Activated B cell treated with CpG ODN at 0.5 μM for 24 hours (primary cell): ENCODE data around the gene VOPP1. TPM values are rescaled to one million over a fixed set of nuclear protein-coding genes. Genes with fewer than 3 reads are reported as not detected.

Experiments
- ATAC-seq: fragments of 200-7000 bp; cut with Tn5 transposase; one replicate; pipeline ENCODE4 v1.10.0; 2021; ENCODE audit warnings: low read depth, mild to moderate bottlenecking, moderate library complexity
- CTCF ChIA-PET: fragments of 350-600 bp; sonication (Branson Sonifier 250); formaldehyde crosslinking; loops from one replicate; lab custom pipeline; 2021; ENCODE audit warnings: antibody characterized with exemption; lab: Charles Lee
- POLR2A ChIA-PET: fragments of 350-600 bp; sonication (Branson Sonifier 250); formaldehyde crosslinking; loops from one replicate; lab custom pipeline; 2021; ENCODE audit warnings: antibody characterized with exemption; lab: Charles Lee
- DNase-seq: peaks from one replicate; pipeline ENCODE4 v3.0.0; 2022
- H3K27ac Mint-ChIP-seq: one replicate; pipeline ENCODE4 v1.8.0; 2020; ENCODE audit warnings: mixed read lengths
- H3K27me3 Mint-ChIP-seq: one replicate; pipeline ENCODE4 v1.8.0; 2021; ENCODE audit warnings: mixed read lengths
- H3K36me3 Mint-ChIP-seq: one replicate; pipeline ENCODE4 v1.8.0; 2021; ENCODE audit warnings: low read depth, mixed read lengths
- H3K4me1 Mint-ChIP-seq: one replicate; pipeline ENCODE4 v1.8.0; 2021; ENCODE audit warnings: mixed read lengths
- H3K4me3 Mint-ChIP-seq: one replicate; pipeline ENCODE4 v1.8.0; 2020; ENCODE audit warnings: mild to moderate bottlenecking, mixed read lengths
- H3K9me3 Mint-ChIP-seq: one replicate; pipeline ENCODE4 v1.8.0; 2020; ENCODE audit warnings: mixed read lengths
- CTCF ChIP-seq: fragments of 200-600 bp; IDR thresholded peaks from one replicate; pipeline ENCODE4 v1.8.0; 2022; ENCODE audit warnings: antibody characterized with exemption, mild to moderate bottlenecking
- intact Hi-C: fragments of 100-400 bp; cut with micrococcal nuclease; formaldehyde crosslinking; loops from one replicate; pipeline ENCODE4 v1.15.1; 2024
- total RNA-seq: library from RNA; stranded (reverse); gene quantifications from 2 replicates; pipeline ENCODE4 v1.2.3, GENCODE V29; 2022

VOPP1 gene
- total RNA-seq, 1 donor from 2014 or later = 438 TPM

- DNase-seq (no peak), ATAC-seq (no peak)
- H3K9me3 Mint-ChIP-seq = no peaks in the 10 kb centered on the region
- H3K27me3 Mint-ChIP-seq = no peaks in the 10 kb centered on the region
- no peak overlapping the region for H3K4me3 Mint-ChIP-seq
- peaks cover 86% of the 10 kb centered on the region for H3K36me3 Mint-ChIP-seq
- peaks cover 65% of the 10 kb centered on the region for H3K4me1 Mint-ChIP-seq
- peak overlapping the region; percentile 81 for H3K27ac Mint-ChIP-seq
- intact Hi-C loops = loop anchor here (10.0 kb wide), 1 partner anchor 222 kb away; no protein-coding TSS in a partner anchor
- no peak for TF ChIP-seq CTCF
- ChIA-PET POLR2A (interaction anchor here (1.4 to 24.3 kb wide), 3 partner anchors 10 to 69 kb away, joined by 3 to 357 read pairs (median 4); no protein-coding TSS in a partner anchor), CTCF (no interaction called here)
These were observed 69.4 kb downstream of the VOPP1 start for GRCh38 chr7:55502858-55503440.

- peaks cover 84% of the 10 kb centered on the region for H3K36me3 Mint-ChIP-seq
- H3K27me3 Mint-ChIP-seq = no peaks in the 10 kb centered on the region
- H3K9me3 Mint-ChIP-seq = no peaks in the 10 kb centered on the region
- ATAC-seq = no peak
- intact Hi-C loops = loop anchor here (10.0 kb wide), 1 partner anchor 223 kb away; no protein-coding TSS in a partner anchor
- peaks cover 60% of the 10 kb centered on the region for H3K4me1 Mint-ChIP-seq
- ChIA-PET CTCF (no interaction called here), POLR2A (interaction anchor here (1.0 to 24.3 kb wide), 4 partner anchors 11 to 70 kb away, joined by 3 to 357 read pairs (median 4); no protein-coding TSS in a partner anchor)
- no peak overlapping the region for H3K4me3 Mint-ChIP-seq
- no peak for TF ChIP-seq CTCF
- H3K27ac Mint-ChIP-seq = peak overlapping the region; percentile 42
- no peak for DNase-seq
These were observed 70.0 kb downstream of the VOPP1 start for GRCh38 chr7:55502124-55502857.

- ChIA-PET POLR2A (interaction anchor here (1.0 to 24.3 kb wide), 4 partner anchors 11 to 69 kb away, joined by 3 to 357 read pairs (median 4); no protein-coding TSS in a partner anchor), CTCF (no interaction called here)
- Mint-ChIP-seq H3K4me1 (peaks cover 55% of the 10 kb centered on the region), H3K4me3 (no peak overlapping the region), H3K27ac (peak overlapping the region; percentile 42), H3K9me3 (no peaks in the 10 kb centered on the region), H3K36me3 (peaks cover 85% of the 10 kb centered on the region), H3K27me3 (no peaks in the 10 kb centered on the region)
- DNase-seq (no peak), ATAC-seq (no peak)
- TF ChIP-seq CTCF = no peak
- intact Hi-C loops = loop anchor here (2.0 to 10.0 kb wide), 2 partner anchors 15 to 223 kb away; no protein-coding TSS in a partner anchor
These were observed 70.7 kb downstream of the VOPP1 start for GRCh38 chr7:55501611-55502010.

GRCh38 chr7:55500117-55500756 is 72.1 kb downstream of the VOPP1 start:
- CTCF ChIA-PET = no interaction called here
- TF ChIP-seq CTCF = no peak
- Mint-ChIP-seq H3K4me1 (peaks cover 48% of the 10 kb centered on the region), H3K27ac (peak overlapping the region; percentile 12), H3K36me3 (peaks cover 93% of the 10 kb centered on the region), H3K4me3 (no peak overlapping the region), H3K27me3 (no peaks in the 10 kb centered on the region), H3K9me3 (no peaks in the 10 kb centered on the region)
- ATAC-seq = no peak
- POLR2A ChIA-PET = interaction anchor here (0.8 to 1.3 kb wide), 3 partner anchors 10 to 35 kb away, joined by 3 to 4 read pairs (median 3); no protein-coding TSS in a partner anchor
- no peak for DNase-seq
- intact Hi-C loops = loop anchor here (2.0 to 10.0 kb wide), 2 partner anchors 17 to 225 kb away; no protein-coding TSS in a partner anchor
